Measurements from ENCODE around the gene MMP28. TPM values are rescaled to one million over a fixed set of nuclear protein-coding genes. Genes with fewer than 3 reads are reported as not detected.

Gene MMP28
- total RNA-seq, 1 experiment from 2014 or later, result not detected

DNA sequence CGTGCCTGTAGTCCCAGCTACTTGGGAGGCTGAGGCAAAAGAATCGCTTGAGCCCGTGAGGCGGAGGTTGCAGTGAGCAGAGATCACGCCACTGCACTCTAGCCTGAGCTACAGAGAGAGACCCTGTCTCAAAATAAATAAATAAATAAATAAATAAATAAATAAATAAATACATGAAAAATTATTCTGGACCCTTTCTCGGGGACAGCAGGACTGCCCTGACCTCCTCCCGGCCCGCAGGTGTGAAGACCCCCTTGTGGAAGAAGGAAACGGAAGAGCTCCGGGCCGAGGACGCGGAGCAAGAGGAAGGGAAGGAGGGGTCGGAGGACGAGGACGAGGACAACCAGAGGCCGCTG, 31.7 kb downstream of the MMP28 start:
- H3K56ac ChIP-seq (ENCODE audit: insufficient read length, low read depth, low read length), result no peak overlapping the region
- no peaks in the 10 kb centered on the region; the same call in 1 of the 2 replicates for H3K4me1 ChIP-seq (ENCODE audit: insufficient read depth, low read length)
- no CpG with 5 or more reads among the region's 17 CpGs for WGBS (ENCODE audit: extremely low coverage, insufficient read length, low lambda C conversion rate)
- H3K9ac ChIP-seq (ENCODE audit: extremely low read depth, insufficient read length, low read length), result no peak overlapping the region
- no peak overlapping the region for H3K23ac ChIP-seq (ENCODE audit: insufficient read length, low read depth, low read length)
- no peak overlapping the region for H3K14ac ChIP-seq (ENCODE audit: insufficient read depth, low read length)
- H4K91ac ChIP-seq (ENCODE audit: insufficient read length, low read depth, low read length), result no peak overlapping the region
- no peaks in the 10 kb centered on the region for H3K9me3 ChIP-seq (ENCODE audit: control insufficient read depth, low read depth, low read length)
- peaks cover 14 to 17% of the 10 kb centered on the region in 2 experiments for H3K4me1 Mint-ChIP-seq
- peaks cover 2% of the 10 kb centered on the region; the same call in 1 of the 2 replicates for H3K27me3 ChIP-seq (ENCODE audit: insufficient read depth, low read length)
- no peak overlapping the region for H2AFZ ChIP-seq (ENCODE audit: low read length)
- TF ChIP-seq, protein P1, sequence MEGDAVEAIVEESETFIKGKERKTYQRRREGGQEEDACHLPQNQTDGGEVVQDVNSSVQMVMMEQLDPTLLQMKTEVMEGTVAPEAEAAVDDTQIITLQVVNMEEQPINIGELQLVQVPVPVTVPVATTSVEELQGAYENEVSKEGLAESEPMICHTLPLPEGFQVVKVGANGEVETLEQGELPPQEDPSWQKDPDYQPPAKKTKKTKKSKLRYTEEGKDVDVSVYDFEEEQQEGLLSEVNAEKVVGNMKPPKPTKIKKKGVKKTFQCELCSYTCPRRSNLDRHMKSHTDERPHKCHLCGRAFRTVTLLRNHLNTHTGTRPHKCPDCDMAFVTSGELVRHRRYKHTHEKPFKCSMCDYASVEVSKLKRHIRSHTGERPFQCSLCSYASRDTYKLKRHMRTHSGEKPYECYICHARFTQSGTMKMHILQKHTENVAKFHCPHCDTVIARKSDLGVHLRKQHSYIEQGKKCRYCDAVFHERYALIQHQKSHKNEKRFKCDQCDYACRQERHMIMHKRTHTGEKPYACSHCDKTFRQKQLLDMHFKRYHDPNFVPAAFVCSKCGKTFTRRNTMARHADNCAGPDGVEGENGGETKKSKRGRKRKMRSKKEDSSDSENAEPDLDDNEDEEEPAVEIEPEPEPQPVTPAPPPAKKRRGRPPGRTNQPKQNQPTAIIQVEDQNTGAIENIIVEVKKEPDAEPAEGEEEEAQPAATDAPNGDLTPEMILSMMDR (conservative IDR thresholded peaks at IDR 0.05), result no peak
- H4K5ac ChIP-seq (ENCODE audit: insufficient read length, low read depth, low read length), result no peak overlapping the region
- H3K27ac Mint-ChIP-seq, result no peak overlapping the region
- no peak for DNase-seq
- no peak overlapping the region for H3K27ac ChIP-seq (ENCODE audit: insufficient read length, low read depth, low read length)
- H2BK15ac ChIP-seq (ENCODE audit: low read depth, low read length), result no peak overlapping the region
- no peak overlapping the region for H2BK120ac ChIP-seq (ENCODE audit: low read depth, low read length, poor library complexity, severe bottlenecking)
- H3K4me3 Mint-ChIP-seq, result peak overlapping the region; percentile 40 to 78; a peak in 4 of 5 replicates
- H2BK12ac ChIP-seq (ENCODE audit: insufficient read length, low read depth, low read length), result no peak overlapping the region
- H2AK5ac ChIP-seq (ENCODE audit: insufficient read length, low read length), result no peak overlapping the region
- no peaks in the 10 kb centered on the region; a peak in 3 of 5 replicates for H3K9me3 Mint-ChIP-seq
- H4K8ac ChIP-seq (replicated peaks; ENCODE audit: insufficient read length, low read depth, low read length), result no peak overlapping the region
- H3K79me1 ChIP-seq (ENCODE audit: insufficient read depth, low read depth, low read length, poor library complexity, severe bottlenecking), result no peaks in the 10 kb centered on the region
- H2BK20ac ChIP-seq (ENCODE audit: low read depth, low read length, poor library complexity, severe bottlenecking), result no peak overlapping the region
- no peak overlapping the region for H3K4ac ChIP-seq (ENCODE audit: low read depth, low read length)
- H3K4me2 ChIP-seq (ENCODE audit: insufficient read depth, insufficient read length, low read length), result peak overlapping the region; percentile 39
- no peaks in the 10 kb centered on the region for H3K79me2 ChIP-seq (ENCODE audit: insufficient read depth, low read length)
- no peaks in the 10 kb centered on the region; a peak in 2 of 7 replicates for H3K36me3 Mint-ChIP-seq (ENCODE audit: insufficient read depth in 1 of 3, low read depth in 3 of 3)
- H3K23me2 ChIP-seq (ENCODE audit: insufficient read length, low read depth, low read length, poor library complexity, severe bottlenecking), result peaks cover 5% of the 10 kb centered on the region
- no peaks in the 10 kb centered on the region for H4K20me1 ChIP-seq (ENCODE audit: control insufficient read depth, insufficient read depth, insufficient read length)
- H3T11ph ChIP-seq (ENCODE audit: low read length), result no peak overlapping the region
- H3K27me3 Mint-ChIP-seq (ENCODE audit: low read depth), result peaks cover 28% of the 10 kb centered on the region
- H2BK5ac ChIP-seq (ENCODE audit: insufficient read length, low read length), result no peak overlapping the region
- no peak overlapping the region for H3K18ac ChIP-seq (ENCODE audit: insufficient read length, low read depth, low read length)

Measured in H9 (cell line).